ENCODE measurements around the gene KRTAP19-2.

The KRTAP19-2 gene

DNA sequence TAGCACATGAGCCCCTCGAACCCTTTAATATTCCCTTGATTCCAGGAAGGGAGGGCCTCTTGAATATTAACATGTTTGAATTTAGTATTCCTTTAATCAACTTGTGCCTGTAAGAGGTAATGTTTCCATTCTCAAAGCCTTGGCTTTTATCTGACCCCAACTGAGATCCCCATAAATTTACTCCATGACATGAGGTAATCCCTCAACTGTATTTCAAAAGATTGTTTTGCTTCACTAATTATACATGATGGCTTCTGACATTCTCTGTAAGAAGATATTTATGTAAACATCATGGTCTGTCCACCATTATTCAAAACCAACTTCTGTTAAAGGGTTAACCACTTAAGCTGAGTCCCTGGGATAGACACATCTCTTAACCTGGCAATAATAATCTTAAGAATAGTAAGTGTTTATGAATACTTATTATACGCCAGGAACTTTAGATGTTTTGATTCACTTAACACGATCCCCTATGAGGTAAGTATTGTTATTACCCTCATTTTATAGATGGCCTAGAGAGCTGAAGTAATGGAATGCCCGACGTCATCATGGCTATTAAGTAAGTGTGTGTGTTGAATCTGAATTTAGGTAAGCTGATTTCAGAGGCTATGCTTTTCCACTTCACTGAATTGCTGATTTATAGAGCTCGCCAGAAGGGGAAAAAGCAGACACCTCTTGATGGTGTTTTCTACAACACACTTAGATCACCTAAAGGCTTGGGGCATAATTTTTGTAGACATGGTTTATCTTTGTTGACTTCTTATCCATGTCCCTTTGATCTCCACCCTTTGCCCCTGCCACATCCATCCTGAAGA, 18.1 kb downstream of the KRTAP19-2 start:
- TF ChIP-seq RARB (CRISPR knock-in tag; IDR thresholded peaks at IDR 0.05) (no peak), OSR1 (CRISPR knock-in tag; IDR thresholded peaks at IDR 0.05) (no peak), GLIS3 (CRISPR knock-in tag; IDR thresholded peaks at IDR 0.05) (no peak), SNAI2 (CRISPR knock-in tag; IDR thresholded peaks at IDR 0.05) (no peak), ZFP30 (CRISPR knock-in tag; IDR thresholded peaks at IDR 0.05) (no peak), ISL1 (CRISPR knock-in tag; IDR thresholded peaks at IDR 0.05) (no peak)
- TF ChIP-seq, protein P1, sequence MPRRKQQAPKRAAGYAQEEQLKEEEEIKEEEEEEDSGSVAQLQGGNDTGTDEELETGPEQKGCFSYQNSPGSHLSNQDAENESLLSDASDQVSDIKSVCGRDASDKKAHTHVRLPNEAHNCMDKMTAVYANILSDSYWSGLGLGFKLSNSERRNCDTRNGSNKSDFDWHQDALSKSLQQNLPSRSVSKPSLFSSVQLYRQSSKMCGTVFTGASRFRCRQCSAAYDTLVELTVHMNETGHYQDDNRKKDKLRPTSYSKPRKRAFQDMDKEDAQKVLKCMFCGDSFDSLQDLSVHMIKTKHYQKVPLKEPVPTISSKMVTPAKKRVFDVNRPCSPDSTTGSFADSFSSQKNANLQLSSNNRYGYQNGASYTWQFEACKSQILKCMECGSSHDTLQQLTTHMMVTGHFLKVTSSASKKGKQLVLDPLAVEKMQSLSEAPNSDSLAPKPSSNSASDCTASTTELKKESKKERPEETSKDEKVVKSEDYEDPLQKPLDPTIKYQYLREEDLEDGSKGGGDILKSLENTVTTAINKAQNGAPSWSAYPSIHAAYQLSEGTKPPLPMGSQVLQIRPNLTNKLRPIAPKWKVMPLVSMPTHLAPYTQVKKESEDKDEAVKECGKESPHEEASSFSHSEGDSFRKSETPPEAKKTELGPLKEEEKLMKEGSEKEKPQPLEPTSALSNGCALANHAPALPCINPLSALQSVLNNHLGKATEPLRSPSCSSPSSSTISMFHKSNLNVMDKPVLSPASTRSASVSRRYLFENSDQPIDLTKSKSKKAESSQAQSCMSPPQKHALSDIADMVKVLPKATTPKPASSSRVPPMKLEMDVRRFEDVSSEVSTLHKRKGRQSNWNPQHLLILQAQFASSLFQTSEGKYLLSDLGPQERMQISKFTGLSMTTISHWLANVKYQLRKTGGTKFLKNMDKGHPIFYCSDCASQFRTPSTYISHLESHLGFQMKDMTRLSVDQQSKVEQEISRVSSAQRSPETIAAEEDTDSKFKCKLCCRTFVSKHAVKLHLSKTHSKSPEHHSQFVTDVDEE (CRISPR knock-in tag; IDR thresholded peaks at IDR 0.05) = no peak
- no peak for ATAC-seq

DNA sequence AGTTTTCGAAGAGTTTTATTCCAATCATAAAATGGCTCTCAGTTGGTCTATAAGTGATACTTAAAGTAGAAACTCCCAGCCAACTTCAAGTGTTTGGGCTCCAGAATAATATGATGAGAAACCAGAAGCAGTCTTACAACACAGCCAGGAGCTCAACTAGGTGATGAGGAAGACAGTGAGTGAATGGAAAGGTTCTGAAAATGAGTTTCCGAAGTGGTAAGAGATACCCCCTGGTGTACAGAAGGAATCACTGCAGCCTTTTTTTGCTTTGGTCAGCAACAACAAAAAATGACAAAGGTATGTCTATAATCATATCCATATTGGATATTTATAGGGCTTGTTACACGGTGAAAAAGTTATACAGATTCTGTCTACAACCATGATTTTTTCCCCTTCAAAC, 23.5 kb downstream of the KRTAP19-2 start:
- no peak for TF ChIP-seq GLIS3 (CRISPR knock-in tag; IDR thresholded peaks at IDR 0.05)
- TF ChIP-seq, protein P2, sequence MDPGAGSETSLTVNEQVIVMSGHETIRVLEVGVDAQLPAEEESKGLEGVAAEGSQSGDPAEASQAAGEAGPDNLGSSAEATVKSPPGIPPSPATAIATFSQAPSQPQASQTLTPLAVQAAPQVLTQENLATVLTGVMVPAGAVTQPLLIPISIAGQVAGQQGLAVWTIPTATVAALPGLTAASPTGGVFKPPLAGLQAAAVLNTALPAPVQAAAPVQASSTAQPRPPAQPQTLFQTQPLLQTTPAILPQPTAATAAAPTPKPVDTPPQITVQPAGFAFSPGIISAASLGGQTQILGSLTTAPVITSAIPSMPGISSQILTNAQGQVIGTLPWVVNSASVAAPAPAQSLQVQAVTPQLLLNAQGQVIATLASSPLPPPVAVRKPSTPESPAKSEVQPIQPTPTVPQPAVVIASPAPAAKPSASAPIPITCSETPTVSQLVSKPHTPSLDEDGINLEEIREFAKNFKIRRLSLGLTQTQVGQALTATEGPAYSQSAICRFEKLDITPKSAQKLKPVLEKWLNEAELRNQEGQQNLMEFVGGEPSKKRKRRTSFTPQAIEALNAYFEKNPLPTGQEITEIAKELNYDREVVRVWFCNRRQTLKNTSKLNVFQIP (CRISPR knock-in tag; IDR thresholded peaks at IDR 0.05; ENCODE audit: borderline replicate concordance, low read depth) = no peak
- no peak for TF ChIP-seq RARB (CRISPR knock-in tag; IDR thresholded peaks at IDR 0.05)
- no peak for TF ChIP-seq ZNF8 (CRISPR knock-in tag; IDR thresholded peaks at IDR 0.05)
- ATAC-seq = peak; percentile 22; the same call in 1 of the 3 replicates

DNA sequence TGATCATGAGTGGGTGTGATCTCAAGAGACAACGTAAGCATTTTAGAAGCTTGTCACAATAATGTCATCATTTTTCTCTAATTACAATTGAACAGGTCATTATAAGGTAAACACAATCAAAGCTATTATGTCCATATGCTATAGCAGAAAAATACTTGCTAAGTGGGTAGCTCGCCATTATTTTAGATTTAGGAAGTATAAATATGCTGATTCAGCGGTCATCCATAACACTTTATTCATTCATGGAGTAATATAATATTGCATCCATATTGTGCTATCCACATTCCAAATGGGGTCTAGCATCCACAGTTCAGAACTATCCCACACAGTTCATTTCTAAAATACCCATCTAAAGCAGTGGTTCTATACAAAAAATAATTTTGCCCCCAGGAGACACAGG, 38.7 kb downstream of the KRTAP19-2 start:
- no peak for ATAC-seq
- no peak for TF ChIP-seq ARNTL (CRISPR knock-in tag; IDR thresholded peaks at IDR 0.05; ENCODE audit: borderline replicate concordance, low read depth)
- TF ChIP-seq, protein P3, sequence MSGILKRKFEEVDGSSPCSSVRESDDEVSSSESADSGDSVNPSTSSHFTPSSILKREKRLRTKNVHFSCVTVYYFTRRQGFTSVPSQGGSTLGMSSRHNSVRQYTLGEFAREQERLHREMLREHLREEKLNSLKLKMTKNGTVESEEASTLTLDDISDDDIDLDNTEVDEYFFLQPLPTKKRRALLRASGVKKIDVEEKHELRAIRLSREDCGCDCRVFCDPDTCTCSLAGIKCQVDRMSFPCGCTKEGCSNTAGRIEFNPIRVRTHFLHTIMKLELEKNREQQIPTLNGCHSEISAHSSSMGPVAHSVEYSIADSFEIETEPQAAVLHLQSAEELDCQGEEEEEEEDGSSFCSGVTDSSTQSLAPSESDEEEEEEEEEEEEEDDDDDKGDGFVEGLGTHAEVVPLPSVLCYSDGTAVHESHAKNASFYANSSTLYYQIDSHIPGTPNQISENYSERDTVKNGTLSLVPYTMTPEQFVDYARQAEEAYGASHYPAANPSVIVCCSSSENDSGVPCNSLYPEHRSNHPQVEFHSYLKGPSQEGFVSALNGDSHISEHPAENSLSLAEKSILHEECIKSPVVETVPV (CRISPR knock-in tag; IDR thresholded peaks at IDR 0.05) = no peak
- no peak for TF ChIP-seq OSR1 (CRISPR knock-in tag; IDR thresholded peaks at IDR 0.05)
- no peak for TF ChIP-seq ZFP30 (CRISPR knock-in tag; IDR thresholded peaks at IDR 0.05)
- TF ChIP-seq, protein P4, sequence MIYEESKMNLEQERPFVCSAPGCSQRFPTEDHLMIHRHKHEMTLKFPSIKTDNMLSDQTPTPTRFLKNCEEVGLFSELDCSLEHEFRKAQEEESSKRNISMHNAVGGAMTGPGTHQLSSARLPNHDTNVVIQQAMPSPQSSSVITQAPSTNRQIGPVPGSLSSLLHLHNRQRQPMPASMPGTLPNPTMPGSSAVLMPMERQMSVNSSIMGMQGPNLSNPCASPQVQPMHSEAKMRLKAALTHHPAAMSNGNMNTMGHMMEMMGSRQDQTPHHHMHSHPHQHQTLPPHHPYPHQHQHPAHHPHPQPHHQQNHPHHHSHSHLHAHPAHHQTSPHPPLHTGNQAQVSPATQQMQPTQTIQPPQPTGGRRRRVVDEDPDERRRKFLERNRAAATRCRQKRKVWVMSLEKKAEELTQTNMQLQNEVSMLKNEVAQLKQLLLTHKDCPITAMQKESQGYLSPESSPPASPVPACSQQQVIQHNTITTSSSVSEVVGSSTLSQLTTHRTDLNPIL (CRISPR knock-in tag; IDR thresholded peaks at IDR 0.05; ENCODE audit: low read depth) = no peak
- no peak for TF ChIP-seq ZNF70 (CRISPR knock-in tag; IDR thresholded peaks at IDR 0.05)
- TF ChIP-seq, protein P2 (CRISPR knock-in tag; IDR thresholded peaks at IDR 0.05; ENCODE audit: borderline replicate concordance, low read depth) = no peak

DNA sequence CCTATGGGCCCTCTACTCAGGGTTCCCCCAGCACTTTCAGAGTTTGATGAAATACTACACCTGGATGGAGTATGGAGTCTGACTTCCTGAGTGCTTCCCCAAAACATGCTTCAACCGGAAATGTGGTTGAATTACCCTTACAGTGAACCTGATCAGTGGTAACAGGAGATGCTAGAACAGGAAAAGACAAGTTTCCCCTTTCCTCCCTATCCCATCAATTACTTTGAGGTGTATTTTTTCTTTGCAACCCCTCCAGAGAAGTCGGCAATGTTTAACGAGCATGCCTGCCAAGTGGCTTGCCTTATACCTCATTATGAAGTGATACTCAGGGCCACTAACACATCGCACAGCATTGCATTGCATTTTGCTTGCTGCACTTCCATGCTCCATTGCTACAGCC, 40.2 kb downstream of the KRTAP19-2 start:
- no peak for ATAC-seq
- TF ChIP-seq ZNF565 (CRISPR knock-in tag; conservative IDR thresholded peaks at IDR 0.05; ENCODE audit: low read depth) (no peak), PPARA (CRISPR knock-in tag; IDR thresholded peaks at IDR 0.05; ENCODE audit: borderline replicate concordance) (no peak), RARB (CRISPR knock-in tag; IDR thresholded peaks at IDR 0.05) (no peak), ZNF8 (CRISPR knock-in tag; IDR thresholded peaks at IDR 0.05) (no peak), GLIS3 (CRISPR knock-in tag; IDR thresholded peaks at IDR 0.05) (no peak), TOX (CRISPR knock-in tag; IDR thresholded peaks at IDR 0.05; ENCODE audit: borderline replicate concordance) (no peak), ESRRG (CRISPR knock-in tag; IDR thresholded peaks at IDR 0.05) (no peak), BACH2 (CRISPR knock-in tag; IDR thresholded peaks at IDR 0.05; ENCODE audit: borderline replicate concordance) (no peak), ARNTL (CRISPR knock-in tag; IDR thresholded peaks at IDR 0.05; ENCODE audit: borderline replicate concordance, low read depth) (no peak), SNAI2 (CRISPR knock-in tag; IDR thresholded peaks at IDR 0.05) (no peak), ZNF70 (CRISPR knock-in tag; IDR thresholded peaks at IDR 0.05) (no peak)
- TF ChIP-seq, protein P1 (CRISPR knock-in tag; IDR thresholded peaks at IDR 0.05) = no peak
- TF ChIP-seq, protein P2 (CRISPR knock-in tag; IDR thresholded peaks at IDR 0.05; ENCODE audit: borderline replicate concordance, low read depth) = no peak

All from SK-N-SH treated with all-trans-retinoic acid at 6 μM for 48 hours (cell line).